Esophagus muscularis mucosa (tissue), 4 donors: Measurements from ENCODE around the gene AHCY. TPM values are rescaled to one million over a fixed set of nuclear protein-coding genes. Genes with fewer than 3 reads are reported as not detected.
"Not testable (repeated sequence)": the region's sequence is repeated elsewhere in the genome, so short reads cannot be mapped to it uniquely, and the experiment has no call there.

Experiments used
- DNase-seq: peaks from one replicate; pipeline ENCODE4 v3.0.0-alpha.2; 2017; ENCODE audit errors: extremely low spot score
- H3K27ac ChIP-seq, 4 donors: fragments of 200-600 bp; sonication (generic); replicated peaks in 1 of 4; 1 replicate in 3 of 4; 2 replicates in 1 of 4; pipeline ENCODE4 v1.5.1; 2016 to 2019; ENCODE audit warnings: mild to moderate bottlenecking in 1 of 4
- H3K27me3 ChIP-seq, 4 donors: fragments of 200-600 bp; sonication (generic); one replicate each; pipeline versions ENCODE4 v1.5.1 to v1.6.0; 2016 to 2019
- H3K36me3 ChIP-seq, 4 donors: fragments of 200-600 bp; sonication (generic); one replicate each; pipeline ENCODE4 v1.5.1; 2016 to 2019
- H3K4me1 ChIP-seq, 4 donors: fragments of 200-600 bp; sonication (generic); one replicate each; pipeline ENCODE4 v1.5.1; 2016 to 2019
- H3K4me3 ChIP-seq, 4 donors: fragments of 200-600 bp; sonication (generic); 1 replicate in 2 of 4; 2 replicates in 2 of 4; pipeline ENCODE4 v1.5.1; 2016 to 2019; ENCODE audit warnings: mild to moderate bottlenecking in 4 of 4, moderate library complexity in 1 of 4
- H3K9me3 ChIP-seq, 4 donors: fragments of 200-600 bp; sonication (generic); 1 replicate in 3 of 4; 2 replicates in 1 of 4; pipeline ENCODE4 v1.5.1; 2016 to 2019
- CTCF ChIP-seq, 3 experiments: fragments of 200-600 bp in 2 of 3; fragments of 450-650 bp in 1 of 3; sonication (generic) in 2 of 3; IDR thresholded peaks; one replicate each; pipeline ENCODE4 v1.5.1; 2017 to 2019; ENCODE audit warnings: antibody characterized with exemption in 3 of 3, mild to moderate bottlenecking in 2 of 3, moderate library complexity in 1 of 3
- EP300 ChIP-seq: sonication (generic); formaldehyde crosslinking; IDR thresholded peaks from one replicate; pipeline ENCODE4 v1.6.1; 2017; ENCODE audit warnings: antibody characterized with exemption
- POLR2A ChIP-seq: fragments of 450-650 bp; IDR thresholded peaks from one replicate; pipeline ENCODE4 v1.6.1; 2017; ENCODE audit warnings: antibody characterized with exemption, moderate library complexity, mild to moderate bottlenecking, low read depth
- POLR2AphosphoS5 ChIP-seq, 2 donors: sonication (generic); formaldehyde crosslinking; IDR thresholded peaks; one replicate each; pipeline ENCODE4 v1.6.1; 2017; ENCODE audit warnings: antibody characterized with exemption in 2 of 2
- WGBS: methylation state at CpG from one replicate; pipeline ENCODE4 v1.1.5; 2018; 5-methylcytosine and 5-hydroxymethylcytosine counted together
- intact Hi-C: fragments of 100-400 bp; cut with DNase I; formaldehyde crosslinking; loops from one replicate; pipeline ENCODE4 v1.15.1; 2023
- total RNA-seq, 4 donors: library from RNA; depleted of rRNA; stranded (reverse); fragments of >200 nt; gene quantifications; one replicate each; pipeline versions ENCODE4 v1.1.0 to v1.2.1, GENCODE V29; 2016

AHCY gene
- total RNA-seq, 4 donors from 2014 or later, result 52.7 to 77.0 (median 71.0) TPM

DNA sequence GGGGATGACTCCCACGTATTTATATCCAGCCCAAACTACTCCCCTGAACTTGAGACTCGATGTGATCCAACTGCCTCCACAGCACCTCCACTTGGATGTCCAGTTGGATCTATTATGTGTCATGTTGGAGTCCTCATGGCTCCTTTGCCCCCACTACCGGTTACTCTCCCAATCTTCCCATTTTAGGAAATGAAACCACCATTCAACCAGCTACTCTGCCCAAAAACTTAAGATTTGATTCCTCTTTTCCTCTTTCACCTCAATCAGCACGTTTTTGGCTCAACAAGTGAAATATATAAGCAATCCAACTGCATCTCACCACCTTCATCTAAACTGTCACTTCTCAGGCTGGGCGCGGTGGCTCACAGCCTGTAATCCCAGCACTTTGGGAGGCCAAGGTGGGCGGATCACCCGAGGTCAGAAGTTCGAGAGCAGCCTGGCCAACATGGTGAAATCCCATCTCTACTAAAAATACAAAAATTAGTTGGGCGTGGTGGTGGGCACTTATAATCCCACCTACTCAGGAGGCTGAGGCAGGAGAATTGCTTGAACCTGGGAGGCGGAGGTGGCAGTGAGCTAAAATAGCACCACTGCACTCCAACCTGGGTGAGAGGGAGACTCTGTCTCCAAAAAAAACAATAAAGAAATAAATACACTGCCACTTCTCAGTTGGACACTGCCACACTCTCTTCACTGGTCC is 3.4 kb downstream of the AHCY start:
- no peaks in the 10 kb centered on the region for H3K27me3 ChIP-seq
- H3K4me1 ChIP-seq, result peaks cover 16 to 25% (median 20%) of the 10 kb centered on the region in 4 donors
- peaks cover 6 to 9% (median 7%) of the 10 kb centered on the region in 4 donors for H3K36me3 ChIP-seq
- DNase-seq, result no peak
- H3K27ac ChIP-seq, result no peak overlapping the region
- H3K4me3 ChIP-seq, result no peak overlapping the region
- TF ChIP-seq CTCF (IDR thresholded peaks at IDR 0.05) (no peak), EP300 (no peak), POLR2AphosphoS5 (IDR thresholded peaks at IDR 0.05) (no peak), POLR2A (no peak)
- intact Hi-C loops, result loop anchor here (5.0 to 10.0 kb wide), 2 partner anchors 63 to 405 kb away; partner anchors contain the start of genes ITCH and TP53INP2
- 89% methylated on average over 11 of the region's 11 CpGs for WGBS
- no peaks in the 10 kb centered on the region for H3K9me3 ChIP-seq

DNA sequence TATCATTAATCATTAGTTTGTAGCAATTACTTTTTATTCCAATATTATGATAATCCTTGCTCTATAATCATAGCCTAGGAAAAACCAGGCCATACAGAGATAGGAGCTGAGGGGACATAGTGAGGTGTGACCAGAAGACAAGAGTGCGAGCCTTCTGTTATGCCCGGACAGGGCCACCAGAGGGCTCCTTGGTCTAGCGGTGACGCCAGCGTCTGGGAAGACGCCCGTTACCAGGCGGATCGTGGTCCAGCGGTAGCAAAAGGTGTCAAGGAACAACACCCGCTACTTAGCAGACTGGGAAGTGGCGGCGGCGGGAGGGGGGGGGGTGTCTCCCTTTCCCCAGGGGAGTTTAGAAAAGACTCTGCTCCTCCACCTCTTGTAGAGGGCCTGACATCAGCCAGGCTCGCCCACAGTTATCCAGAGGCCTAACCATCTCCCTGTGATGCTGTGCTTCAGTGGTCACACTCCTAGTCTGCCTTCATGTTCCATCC is 4.8 kb downstream of the AHCY start:
- TF ChIP-seq CTCF (IDR thresholded peaks at IDR 0.05), result peak in 2 of 3 experiments; percentile 33
- intact Hi-C loops, H3K9me3 ChIP-seq, H3K27me3 ChIP-seq, DNase-seq, H3K4me3 ChIP-seq, H3K27ac ChIP-seq: not testable (repeated sequence)
- Histone ChIP-seq H3K4me1 (peaks cover 16 to 25% (median 18%) of the 10 kb centered on the region in 4 donors), H3K36me3 (peaks cover 12 to 22% (median 21%) of the 10 kb centered on the region in 4 donors)
- WGBS, result 100% methylated on average over 1 of the region's 15 CpGs

- intact Hi-C loops, result no loop called here
- TF ChIP-seq POLR2A (no peak), CTCF (IDR thresholded peaks at IDR 0.05) (no peak), POLR2AphosphoS5 (IDR thresholded peaks at IDR 0.05) (no peak), EP300 (no peak)
- peaks cover 18 to 41% (median 40%) of the 10 kb centered on the region in 4 donors for H3K36me3 ChIP-seq
- H3K27me3 ChIP-seq, result no peaks in the 10 kb centered on the region
- DNase-seq, result no peak
- H3K4me3 ChIP-seq, result no peak overlapping the region
- peaks cover 6 to 13% (median 7%) of the 10 kb centered on the region in 4 donors for H3K4me1 ChIP-seq
- 90% methylated on average over 3 of the region's 3 CpGs for WGBS
- H3K27ac ChIP-seq, result no peak overlapping the region
- no peaks in the 10 kb centered on the region for H3K9me3 ChIP-seq
These were observed 6.7 kb downstream of the AHCY start for GRCh38 chr20:34296468-34296867.

DNA sequence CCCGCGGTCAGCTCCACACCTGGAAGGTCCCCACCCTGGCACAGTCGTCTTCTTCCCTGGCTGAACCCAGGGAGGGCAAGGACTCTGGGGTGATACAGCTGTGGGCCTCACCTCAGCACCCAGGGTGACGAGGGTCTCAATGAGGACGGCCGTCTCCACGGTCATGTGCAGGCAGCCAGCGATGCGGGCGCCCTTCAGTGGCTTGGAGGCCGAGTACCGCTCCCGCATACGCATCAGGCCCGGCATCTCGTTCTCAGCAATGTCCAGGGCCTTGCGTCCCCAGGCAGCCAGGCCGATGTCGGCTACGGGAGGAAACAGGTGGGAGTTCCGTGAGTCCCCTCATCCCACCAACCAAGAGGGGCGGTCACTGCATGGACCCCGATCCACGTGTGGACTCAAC is 7.9 kb downstream of the AHCY start:
- Histone ChIP-seq H3K4me3 (no peak overlapping the region), H3K4me1 (peaks cover 0 to 2% (median 0%) of the 10 kb centered on the region in 4 donors), H3K27ac (no peak overlapping the region), H3K36me3 (peaks cover 28 to 52% (median 52%) of the 10 kb centered on the region in 4 donors), H3K9me3 (no peaks in the 10 kb centered on the region), H3K27me3 (no peaks in the 10 kb centered on the region)
- intact Hi-C loops, result no loop called here
- no peak for DNase-seq
- WGBS, result 93% methylated on average over 15 of the region's 24 CpGs
- TF ChIP-seq EP300 (no peak), POLR2A (no peak)

DNA sequence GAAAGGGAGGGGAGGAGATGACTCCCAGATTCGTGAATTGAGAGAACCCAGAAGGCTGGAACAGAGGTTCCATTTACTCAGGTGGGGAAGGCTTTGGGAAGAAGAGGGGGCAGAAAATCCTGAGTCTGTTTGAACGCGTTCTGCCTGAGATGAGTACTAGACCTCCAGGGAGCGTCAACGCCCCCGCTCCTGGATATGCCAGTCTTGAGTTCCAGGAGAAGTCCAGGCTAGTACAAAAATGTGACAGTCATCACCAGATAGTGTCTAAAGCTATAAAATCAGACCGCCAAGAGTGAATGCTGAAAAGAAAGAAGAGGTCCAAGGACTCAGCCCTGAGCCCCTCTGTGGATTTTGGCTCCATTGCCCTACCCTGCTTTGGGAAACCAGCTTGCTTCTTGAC is 8.6 kb downstream of the AHCY start:
- TF ChIP-seq EP300 (no peak), POLR2AphosphoS5 (IDR thresholded peaks at IDR 0.05) (no peak), CTCF (IDR thresholded peaks at IDR 0.05) (no peak), POLR2A (no peak)
- intact Hi-C loops, result no loop called here
- no peak for DNase-seq
- no peak overlapping the region for H3K4me3 ChIP-seq
- no peaks in the 10 kb centered on the region for H3K4me1 ChIP-seq
- H3K27me3 ChIP-seq, result no peaks in the 10 kb centered on the region
- H3K36me3 ChIP-seq, result peaks cover 34 to 60% (median 59%) of the 10 kb centered on the region in 4 donors
- H3K27ac ChIP-seq, result no peak overlapping the region
- no peaks in the 10 kb centered on the region for H3K9me3 ChIP-seq
- WGBS, result 94% methylated on average over 7 of the region's 7 CpGs
